Measurements from ENCODE around the gene PCBP3. TPM values are rescaled to one million over a fixed set of nuclear protein-coding genes. Genes with fewer than 3 reads are reported as not detected.
"Not testable (repeated sequence)": the region's sequence is repeated elsewhere in the genome, so short reads cannot be mapped to it uniquely, and the experiment has no call there.

The PCBP3 gene
- total RNA-seq, 1 donor from 2014 or later = 7.6 TPM

GRCh38 chr21:45950740-45951515 is 307.4 kb downstream of the PCBP3 start:
- Mint-ChIP-seq H3K4me3 (ENCODE audit: unreplicated experiment) (peak overlapping the region; percentile 5), H3K27me3 (ENCODE audit: unreplicated experiment) (peaks cover 3% of the 10 kb centered on the region), H3K9me3 (ENCODE audit: unreplicated experiment) (no peaks in the 10 kb centered on the region), H3K4me1 (ENCODE audit: unreplicated experiment) (peaks cover 46% of the 10 kb centered on the region), H3K36me3 (ENCODE audit: unreplicated experiment) (no peaks in the 10 kb centered on the region), H3K27ac (ENCODE audit: unreplicated experiment) (no peak overlapping the region)
- no peak for DNase-seq (ENCODE audit: extremely low spot score, unreplicated experiment)
- TF ChIP-seq CTCF (IDR thresholded peaks at IDR 0.05) = no peak

DNA sequence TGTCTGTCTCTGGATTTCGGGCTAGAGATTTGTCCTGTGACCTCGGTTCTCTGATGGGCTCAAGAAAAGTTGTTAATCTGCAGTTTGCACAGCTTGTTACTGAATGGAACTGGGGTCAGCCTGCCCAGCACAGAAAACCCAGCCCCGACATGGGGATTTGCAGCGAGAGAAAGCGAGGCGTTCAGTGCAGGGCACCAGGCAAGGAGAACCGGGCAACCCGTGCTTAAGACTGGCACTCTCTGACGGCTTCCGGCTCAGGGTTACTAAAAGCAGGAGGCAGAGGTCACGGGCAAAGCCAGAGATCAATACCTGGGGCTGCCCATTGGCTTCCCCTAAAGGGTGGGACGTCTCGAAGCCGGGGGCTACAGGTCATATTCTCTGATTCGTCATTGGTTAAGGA is 308.2 kb downstream of the PCBP3 start:
- DNase-seq (ENCODE audit: extremely low spot score, unreplicated experiment) = no peak
- Mint-ChIP-seq H3K4me3 (ENCODE audit: unreplicated experiment) (no peak overlapping the region), H3K9me3 (ENCODE audit: unreplicated experiment) (no peaks in the 10 kb centered on the region), H3K36me3 (ENCODE audit: unreplicated experiment) (no peaks in the 10 kb centered on the region), H3K27me3 (ENCODE audit: unreplicated experiment) (peaks cover 3% of the 10 kb centered on the region), H3K4me1 (ENCODE audit: unreplicated experiment) (peaks cover 48% of the 10 kb centered on the region), H3K27ac (ENCODE audit: unreplicated experiment) (no peak overlapping the region)
- no peak for TF ChIP-seq CTCF (IDR thresholded peaks at IDR 0.05)

GRCh38 chr21:45952527-45952926 is 309.0 kb downstream of the PCBP3 start:
- not testable (repeated sequence) for DNase-seq (ENCODE audit: extremely low spot score, unreplicated experiment)

GRCh38 chr21:45952974-45953373 is 309.4 kb downstream of the PCBP3 start:
- DNase-seq (ENCODE audit: extremely low spot score, unreplicated experiment) = no peak
- Mint-ChIP-seq H3K27ac (ENCODE audit: unreplicated experiment) (peak overlapping the region; percentile 5), H3K9me3 (ENCODE audit: unreplicated experiment) (no peaks in the 10 kb centered on the region), H3K27me3 (ENCODE audit: unreplicated experiment) (peaks cover under 1% of the 10 kb centered on the region), H3K4me1 (ENCODE audit: unreplicated experiment) (peaks cover 56% of the 10 kb centered on the region), H3K4me3 (ENCODE audit: unreplicated experiment) (no peak overlapping the region), H3K36me3 (ENCODE audit: unreplicated experiment) (no peaks in the 10 kb centered on the region)
- TF ChIP-seq CTCF (IDR thresholded peaks at IDR 0.05) = no peak

More at GRCh38 chr21:45952527-45952926, 309.0 kb downstream of the PCBP3 start:
- peaks cover 52% of the 10 kb centered on the region for H3K4me1 Mint-ChIP-seq (ENCODE audit: unreplicated experiment)
- not testable (repeated sequence) for H3K27me3 Mint-ChIP-seq (ENCODE audit: unreplicated experiment); H3K4me3 Mint-ChIP-seq (ENCODE audit: unreplicated experiment); H3K27ac Mint-ChIP-seq (ENCODE audit: unreplicated experiment); H3K36me3 Mint-ChIP-seq (ENCODE audit: unreplicated experiment); H3K9me3 Mint-ChIP-seq (ENCODE audit: unreplicated experiment)

GRCh38 chr21:45954261-45954660 is 310.7 kb downstream of the PCBP3 start:
- TF ChIP-seq CTCF (IDR thresholded peaks at IDR 0.05) = peak; percentile 25
- DNase-seq (ENCODE audit: extremely low spot score, unreplicated experiment) = no peak
- Mint-ChIP-seq H3K9me3 (ENCODE audit: unreplicated experiment) (no peaks in the 10 kb centered on the region), H3K27me3 (ENCODE audit: unreplicated experiment) (no peaks in the 10 kb centered on the region), H3K4me3 (ENCODE audit: unreplicated experiment) (no peak overlapping the region), H3K36me3 (ENCODE audit: unreplicated experiment) (no peaks in the 10 kb centered on the region), H3K27ac (ENCODE audit: unreplicated experiment) (no peak overlapping the region), H3K4me1 (ENCODE audit: unreplicated experiment) (peaks cover 63% of the 10 kb centered on the region)
